PC-3 (cell line): Measurements from ENCODE around the gene PNMA8B.

Experiments used
- CTCF ChIP-seq: fragments of 300-600 bp; sonication (generic); conservative IDR thresholded peaks from 2 replicates; pipeline ENCODE4 v1.5.1; 2017; ENCODE audit warnings: antibody characterized with exemption, low read depth, mild to moderate bottlenecking, low read length
- EZH2 ChIP-seq: fragments of 300-600 bp; sonication (generic); IDR thresholded peaks from one replicate; pipeline ENCODE4 v1.6.1; 2017; ENCODE audit warnings: antibody characterized with exemption, mild to moderate bottlenecking, low read length; ENCODE audit not compliant: unreplicated experiment

- TF ChIP-seq CTCF: no peak
- TF ChIP-seq EZH2: no peak
Measured at GRCh38 chr19:46456930-46457329, 38.7 kb downstream of the PNMA8B start.
